Activated CD4-positive, alpha-beta T cell treated with anti-CD3 and anti-CD28 coated beads, Interleukin-2, Interleukin-6, amounts not matched to agents 100 ng/mL and 50 ng/mL, durations not matched to agents 16 hours and 8 hours (primary cell): Measurements from ENCODE around the gene SULT1B1.
A peak's percentile ranks its signal among the peaks of the same experiment; 100 is the strongest.

Experiments
- DNase-seq: peaks from one replicate; pipeline ENCODE4 v3.0.0-alpha.2; 2020

The SULT1B1 gene

GRCh38 chr4:69748173-69748572, 12.2 kb downstream of the SULT1B1 start:
- DNase-seq = no peak

GRCh38 chr4:69744157-69744478, 16.3 kb downstream of the SULT1B1 start:
- DNase-seq = no peak

DNA sequence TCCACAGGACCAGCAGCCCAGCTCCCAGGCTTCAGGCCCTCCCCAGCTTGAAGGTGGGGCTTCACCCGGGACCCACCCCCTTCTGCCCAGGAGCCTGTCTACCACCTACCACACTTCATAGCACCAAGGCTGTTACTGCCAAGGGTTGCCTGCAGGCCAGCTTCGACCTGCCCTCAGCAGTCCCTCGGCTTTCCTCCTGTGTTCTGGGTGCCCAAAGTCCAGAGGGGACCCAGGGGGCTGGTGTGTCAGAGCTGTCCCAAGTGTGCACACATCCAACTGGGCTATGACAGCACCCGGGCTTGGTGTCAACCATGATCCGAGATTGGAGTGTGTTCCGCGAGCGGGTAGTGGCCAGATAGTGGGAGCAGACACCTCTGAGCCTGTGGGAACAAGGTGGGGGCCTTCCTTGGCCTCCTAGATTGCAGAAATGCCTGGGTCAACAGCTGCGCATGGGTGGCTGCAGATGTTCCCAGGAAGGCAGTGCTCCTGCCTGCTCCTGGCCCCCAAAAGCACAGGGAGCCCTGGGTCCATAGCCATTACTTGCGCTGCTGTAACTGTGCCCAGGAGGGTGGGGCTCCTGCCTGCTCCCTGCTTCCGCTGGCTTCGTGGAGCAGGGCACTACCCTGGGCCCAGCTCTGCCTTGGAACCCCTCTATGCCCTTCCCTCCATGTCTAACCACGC, 16.8 kb downstream of the SULT1B1 start:
- DNase-seq = no peak

DNA sequence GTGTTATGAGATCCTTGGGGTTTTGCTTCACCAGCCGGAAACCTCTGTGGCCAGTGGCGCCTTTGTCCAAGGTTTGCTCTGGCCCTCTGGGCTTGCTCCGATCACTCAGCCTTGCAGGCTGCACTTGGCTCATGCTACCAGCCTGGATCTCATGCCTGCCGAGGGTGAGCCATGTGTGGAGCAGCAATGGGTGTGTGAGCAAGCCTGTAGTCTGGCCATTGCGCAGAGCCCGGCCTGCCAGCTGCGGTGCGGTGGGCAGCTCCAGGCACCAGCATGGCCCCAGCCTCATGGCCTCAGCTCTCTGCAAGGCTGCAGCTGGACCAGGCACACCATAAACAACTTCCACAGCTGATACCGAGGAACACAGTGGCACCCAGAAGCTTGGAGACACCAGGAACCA, 17.8 kb downstream of the SULT1B1 start:
- DNase-seq = no peak

DNA sequence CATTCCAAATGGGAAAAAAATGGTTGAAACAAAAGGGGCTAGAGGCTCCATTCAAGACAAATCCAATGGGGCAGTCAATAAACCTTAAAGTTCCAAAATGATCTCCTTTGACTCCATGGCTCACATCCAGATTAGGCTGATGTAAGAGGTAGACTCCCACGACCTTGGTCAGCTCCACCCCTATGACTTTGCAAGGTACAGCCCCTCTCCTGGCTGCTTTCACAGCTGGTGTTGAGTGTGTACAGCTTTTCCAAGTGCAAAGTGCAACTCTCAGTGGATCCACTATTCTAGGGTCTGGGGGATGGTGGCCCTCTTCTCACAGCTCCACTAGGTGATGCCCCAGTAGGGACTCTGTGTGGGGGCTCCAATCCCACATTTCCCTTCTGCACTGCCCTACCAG, 21.5 kb downstream of the SULT1B1 start:
- DNase-seq = no peak

DNA sequence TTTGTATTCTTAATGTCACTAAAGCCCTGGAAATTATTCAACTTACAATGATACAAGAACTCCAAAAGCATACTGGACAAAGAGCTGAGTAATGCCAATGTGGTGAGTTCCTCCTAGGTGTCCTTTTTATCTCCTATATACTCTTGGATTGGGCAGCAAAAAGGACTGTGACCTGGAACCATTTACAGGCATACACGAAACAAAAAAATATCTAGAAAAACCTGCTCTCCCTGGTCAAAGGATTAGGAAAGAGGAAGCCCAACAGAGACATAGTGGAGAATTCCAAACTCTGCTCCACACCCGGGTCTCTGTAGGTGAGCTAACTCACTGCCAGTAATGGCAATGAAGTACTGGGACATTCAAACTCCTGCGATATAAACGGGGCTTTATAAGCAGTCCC, 25.3 kb downstream of the SULT1B1 start:
- DNase-seq = no peak

- no peak for DNase-seq
These were observed 28.6 kb downstream of the SULT1B1 start for GRCh38 chr4:69731847-69732246.

DNA sequence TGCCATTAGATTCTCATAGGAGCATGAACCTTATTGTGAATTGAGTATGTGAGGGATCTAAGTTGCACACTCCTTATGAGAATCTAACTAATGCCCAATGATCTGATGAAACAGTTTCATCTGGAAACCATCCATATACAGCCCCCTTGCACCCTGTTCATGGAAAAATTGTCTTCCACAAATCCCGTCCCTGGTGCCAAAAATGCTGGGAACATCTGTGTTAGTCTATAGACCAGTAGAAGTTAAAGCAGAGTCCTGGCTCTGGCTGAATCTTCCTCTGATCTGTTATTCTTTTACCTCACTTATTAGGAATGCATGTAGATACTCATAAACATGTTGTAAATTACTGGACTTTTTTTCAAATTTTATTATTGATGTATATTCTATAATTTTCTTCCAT, 29.2 kb downstream of the SULT1B1 start:
- DNase-seq = no peak

- no peak for DNase-seq
These were observed 30.4 kb downstream of the SULT1B1 start for GRCh38 chr4:69730002-69730401.

DNA sequence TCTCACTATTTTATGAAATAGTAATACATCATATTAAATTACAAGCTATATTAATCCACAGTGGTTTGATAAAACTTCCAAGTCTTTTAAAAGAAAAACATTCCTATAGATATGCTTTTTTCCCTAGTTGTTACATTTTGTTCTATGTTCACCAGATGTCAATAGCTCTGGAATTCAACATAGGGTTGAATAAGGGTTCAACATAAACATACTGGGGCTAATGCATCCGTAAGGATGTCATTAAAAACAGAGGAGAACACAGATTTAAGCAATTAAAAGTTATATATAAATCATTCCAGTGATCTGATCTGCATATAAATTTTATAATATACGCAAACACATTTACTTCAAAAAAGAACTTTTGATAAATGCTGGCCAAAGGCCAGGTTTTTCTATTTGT, 32.5 kb downstream of the SULT1B1 start:
- no peak for DNase-seq

DNA sequence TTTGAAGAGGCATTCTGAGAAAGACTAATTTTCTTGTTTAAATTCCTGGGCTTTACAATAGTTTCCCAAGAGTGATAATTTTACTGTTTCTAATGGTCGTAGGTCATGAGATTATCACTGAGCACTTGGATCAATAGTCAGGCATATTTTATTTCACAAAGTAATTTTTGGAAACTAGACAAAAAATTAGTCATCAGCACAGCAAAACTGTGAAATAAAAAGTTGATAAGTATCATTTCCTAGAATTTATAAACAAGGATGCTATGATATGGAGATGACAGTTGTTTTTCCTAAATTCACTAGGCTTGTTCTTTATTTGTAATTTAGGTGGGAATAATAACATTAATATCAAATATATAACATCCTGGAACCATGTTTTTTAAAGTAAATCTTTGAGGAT, 33.0 kb downstream of the SULT1B1 start:
- DNase-seq = no peak

DNA sequence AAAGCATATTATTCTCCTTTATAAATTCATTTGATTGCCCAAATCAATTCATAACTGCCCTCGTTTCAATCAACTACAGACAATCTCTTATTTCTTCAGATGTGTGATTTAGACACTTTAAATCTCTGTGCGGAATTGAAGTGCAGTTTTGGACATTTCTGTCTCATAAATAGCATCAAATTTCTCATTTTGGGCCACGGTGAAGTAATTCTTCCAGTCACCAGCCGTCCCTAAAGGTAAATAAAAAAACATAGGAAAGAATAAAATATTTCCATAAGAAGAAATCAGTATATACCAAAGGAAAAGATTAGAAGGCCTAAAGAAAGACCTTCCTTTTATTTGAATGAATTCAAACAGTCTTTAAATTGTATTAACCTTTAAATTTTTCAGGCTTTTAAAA, 33.4 kb downstream of the SULT1B1 start:
- DNase-seq = no peak

DNA sequence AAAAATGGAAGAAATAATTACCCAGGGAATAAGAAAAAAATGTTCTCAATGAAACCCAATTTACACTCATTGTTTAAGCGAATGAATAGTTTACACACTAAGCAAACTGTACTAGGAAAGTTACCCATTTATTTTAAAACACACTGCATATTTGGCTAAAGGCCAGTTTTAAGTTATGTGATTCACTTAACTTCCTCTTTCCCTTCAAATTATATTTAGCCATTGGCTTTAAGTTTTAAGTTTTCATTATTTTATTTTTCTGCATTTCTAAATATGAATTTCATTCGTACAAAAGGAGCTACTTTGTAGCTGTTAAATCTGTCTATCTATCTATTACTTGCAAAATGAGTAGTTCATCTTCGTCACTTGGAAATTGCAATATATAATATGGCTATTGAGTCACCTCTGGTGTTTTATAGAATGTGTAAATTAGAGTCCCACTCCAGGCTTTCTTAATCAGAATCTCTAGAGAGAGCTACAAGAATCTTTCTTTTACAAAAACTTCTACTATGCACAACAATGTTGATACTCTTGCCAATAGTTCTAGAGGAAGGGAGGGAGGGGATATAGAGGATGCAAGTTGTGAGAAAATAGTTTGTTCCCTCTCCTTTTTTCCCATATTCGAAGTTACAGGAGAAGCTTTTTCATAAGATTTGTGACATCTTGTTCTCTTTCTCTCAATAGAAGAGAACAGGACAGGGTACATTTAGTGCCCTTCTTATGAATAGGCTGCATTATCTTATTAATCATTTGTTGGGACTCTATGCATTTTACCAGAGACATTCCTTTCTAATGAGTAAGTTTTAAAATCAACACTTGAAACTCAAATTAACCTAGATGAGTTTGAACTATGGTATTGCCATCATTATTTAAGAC, 41.8 kb downstream of the SULT1B1 start:
- no peak for DNase-seq

DNA sequence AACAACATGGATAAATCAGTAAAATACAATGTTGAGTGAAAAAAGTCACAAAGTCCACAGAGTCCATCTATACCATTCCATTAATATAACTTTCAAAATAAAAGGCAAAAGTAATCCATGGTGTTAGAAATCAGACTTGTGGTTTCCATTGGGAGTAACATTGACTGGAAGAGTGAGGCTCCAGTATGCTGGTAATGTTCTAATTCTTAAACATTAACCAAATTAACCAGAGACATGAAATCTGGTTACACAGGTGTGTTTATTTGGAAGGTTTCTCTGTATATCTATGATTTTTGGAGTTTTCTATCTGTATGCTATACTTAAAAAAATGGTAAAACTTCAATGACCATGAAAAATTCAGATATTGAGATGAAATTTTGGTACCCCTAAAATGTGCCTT, 42.6 kb downstream of the SULT1B1 start:
- DNase-seq = no peak

GRCh38 chr4:69716654-69717053, 43.8 kb downstream of the SULT1B1 start:
- DNase-seq = no peak

GRCh38 chr4:69714086-69714485, 46.3 kb downstream of the SULT1B1 start:
- DNase-seq = no peak

- DNase-seq = no peak
These were observed 46.8 kb downstream of the SULT1B1 start for GRCh38 chr4:69713593-69713992.

- DNase-seq = no peak
These were observed 49.8 kb downstream of the SULT1B1 start for GRCh38 chr4:69710580-69710979.

DNA sequence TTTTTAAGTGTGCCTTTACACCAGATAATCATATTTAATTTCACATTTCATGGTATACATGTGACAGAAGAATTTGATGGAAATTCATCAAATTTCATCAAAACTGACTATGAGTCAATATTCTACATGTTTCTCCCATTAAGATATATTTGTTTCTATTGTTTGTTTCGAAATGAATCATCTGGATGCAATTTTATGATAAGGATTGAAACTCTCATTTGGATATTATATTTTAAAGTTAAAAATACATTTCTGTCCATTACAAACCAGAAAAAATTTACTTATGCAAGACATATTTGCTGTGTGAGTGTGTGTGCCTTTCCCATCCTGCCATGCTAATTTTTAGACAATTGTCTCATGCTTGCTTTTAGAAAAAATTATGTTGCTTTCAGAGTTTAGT, 52.2 kb downstream of the SULT1B1 start:
- no peak for DNase-seq

DNA sequence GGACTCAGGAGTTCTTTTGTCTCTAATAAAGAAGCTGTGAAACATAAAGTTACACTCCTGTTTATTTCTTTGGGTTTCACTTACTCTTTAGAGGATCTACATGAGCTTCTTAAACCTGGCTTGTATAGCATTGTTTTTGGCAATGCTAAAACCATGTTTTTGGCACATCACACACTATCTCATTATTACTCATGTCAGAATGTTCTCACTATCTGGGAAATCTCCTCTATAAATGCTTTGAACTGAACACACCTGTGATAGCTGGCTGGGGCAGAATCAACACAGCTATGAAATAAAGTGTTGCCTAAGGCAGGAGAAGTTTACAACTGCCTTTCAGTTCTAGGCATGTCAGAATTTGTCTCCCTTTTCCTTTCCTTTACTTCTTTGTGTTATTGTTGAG, 52.6 kb downstream of the SULT1B1 start:
- no peak for DNase-seq

DNA sequence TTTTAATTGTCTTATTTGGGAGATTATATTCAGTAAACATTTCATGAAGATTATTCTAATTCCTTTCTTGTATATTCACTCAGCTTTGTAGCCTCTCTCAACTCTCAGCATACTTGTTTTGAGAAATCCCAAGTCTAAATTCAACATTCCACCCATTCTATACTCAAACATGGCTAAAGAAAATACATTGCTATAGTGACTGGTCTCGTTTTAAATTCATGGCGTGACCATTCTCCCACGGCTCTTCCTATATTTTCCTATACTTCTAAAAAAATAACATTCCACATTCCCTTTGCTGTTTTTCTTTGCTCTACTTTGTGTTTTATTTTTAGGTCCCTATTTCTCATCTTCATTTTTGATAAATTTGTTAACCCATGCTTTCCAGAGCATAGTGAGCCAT, 58.2 kb downstream of the SULT1B1 start:
- no peak for DNase-seq

- DNase-seq = no peak
These were observed 58.7 kb downstream of the SULT1B1 start for GRCh38 chr4:69701696-69702095.

DNA sequence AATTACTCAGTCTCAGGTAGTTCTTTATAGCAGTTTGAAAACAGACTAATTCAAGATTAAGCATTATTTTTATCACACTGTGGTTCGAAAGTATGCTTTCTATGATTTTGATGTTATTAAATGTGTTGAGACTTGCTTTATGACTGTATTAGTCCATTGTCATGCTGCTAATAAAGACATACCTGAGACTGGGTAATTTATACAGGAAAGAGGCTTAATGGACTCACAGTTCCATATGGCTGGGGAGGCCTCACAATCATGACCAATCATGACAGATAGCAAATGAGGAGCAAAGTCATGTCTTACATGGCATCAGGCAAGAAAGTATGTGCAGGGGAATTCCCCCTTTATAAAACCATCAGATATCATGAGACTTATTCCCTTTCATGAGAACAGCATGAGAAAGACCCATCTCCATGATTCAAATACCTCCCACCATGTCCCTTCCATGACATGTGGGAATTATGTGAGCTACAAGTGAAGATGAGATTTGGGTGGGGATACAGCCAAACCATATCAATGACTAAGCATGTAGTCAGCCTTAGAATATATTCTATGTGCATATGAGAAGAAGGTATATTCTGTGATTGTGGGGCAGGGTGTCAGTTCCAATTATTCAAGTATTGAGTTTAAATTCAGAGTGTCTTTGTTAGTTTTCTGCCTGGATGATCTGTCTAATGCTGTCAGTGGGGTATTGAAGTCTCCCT, 62.7 kb downstream of the SULT1B1 start:
- no peak for DNase-seq

DNA sequence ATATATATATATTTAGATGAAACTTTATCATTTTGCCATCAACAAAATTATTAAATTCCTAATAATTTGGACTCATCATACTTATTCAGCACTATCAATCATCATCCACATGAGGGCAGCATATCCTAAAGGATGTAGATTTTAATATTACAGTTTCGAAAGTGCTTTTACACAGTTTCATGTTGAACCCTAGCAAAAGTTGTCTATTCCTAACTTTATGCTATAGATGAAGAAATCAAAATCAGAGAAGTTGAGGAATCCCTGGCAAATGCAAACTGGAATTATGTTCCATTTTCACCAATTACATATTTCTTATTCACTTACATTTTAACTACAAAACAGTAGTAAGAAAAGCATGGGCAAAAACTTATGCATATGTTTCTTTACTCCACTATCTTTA, 70.8 kb downstream of the SULT1B1 start:
- DNase-seq = peak; percentile 15
